Fibroblast of lung (primary cell): ENCODE data around the gene FOXD3. TPM values are rescaled to one million over a fixed set of nuclear protein-coding genes. Genes with fewer than 3 reads are reported as not detected.

Source experiments
- DNase-seq, 2 donors: peaks; one replicate each; pipeline versions ENCODE4 v3.0.0 to v3.0.0-alpha.2; 2010; ENCODE audit warnings: low read depth in 2 of 2
- H2AFZ ChIP-seq: 2 replicates; pipeline ENCODE4 v1.5.1; 2012; ENCODE audit warnings: low read length, control low read depth, inconsistent platforms
- H3K27ac ChIP-seq: 2 replicates; pipeline ENCODE4 v1.5.1; 2011; ENCODE audit warnings: low read length, control low read depth; ENCODE audit not compliant: insufficient read depth
- H3K27me3 ChIP-seq: 2 replicates; pipeline ENCODE4 v1.5.1; 2011; ENCODE audit warnings: mild to moderate bottlenecking, low read length; ENCODE audit not compliant: control insufficient read depth, insufficient read depth
- H3K36me3 ChIP-seq: 2 replicates; pipeline ENCODE4 v1.5.1; 2011; ENCODE audit warnings: low read length; ENCODE audit not compliant: control insufficient read depth, insufficient read depth
- H3K4me1 ChIP-seq: 2 replicates; pipeline ENCODE4 v1.5.1; 2011; ENCODE audit warnings: low read length; ENCODE audit not compliant: control insufficient read depth, insufficient read depth; ENCODE audit errors: extremely low read depth
- H3K4me2 ChIP-seq: 2 replicates; pipeline ENCODE4 v1.5.1; 2011; ENCODE audit warnings: low read length, control low read depth; ENCODE audit not compliant: insufficient read depth; ENCODE audit errors: extremely low read depth
- H3K4me3 ChIP-seq, 4 experiments: fragments of 200-600 bp in 1 of 4; sonication (generic) in 1 of 4; replicated peaks in 1 of 4; 2 replicates each; pipeline ENCODE4 v1.5.1; 2011 to 2016; ENCODE audit warnings: low read length in 4 of 4, low read depth in 3 of 4, mild to moderate bottlenecking in 3 of 4, control low read depth in 2 of 4, inconsistent platforms in 1 of 4, mixed read lengths in 1 of 4; ENCODE audit not compliant: insufficient read depth in 1 of 4; ENCODE audit errors: control extremely low read depth in 1 of 4
- H3K79me2 ChIP-seq: 2 replicates; pipeline ENCODE4 v1.5.1; 2012; ENCODE audit warnings: mild to moderate bottlenecking, low read length, inconsistent platforms; ENCODE audit not compliant: control insufficient read depth, insufficient read depth
- H3K9ac ChIP-seq: 2 replicates; pipeline ENCODE4 v1.5.1; 2011; ENCODE audit warnings: mild to moderate bottlenecking, low read length, control low read depth; ENCODE audit not compliant: insufficient read depth
- H3K9me3 ChIP-seq: 2 replicates; pipeline ENCODE4 v1.5.1; 2012; ENCODE audit warnings: low read depth, low read length; ENCODE audit not compliant: control insufficient read depth, insufficient read depth
- H4K20me1 ChIP-seq: 2 replicates; pipeline ENCODE4 v1.5.1; 2011; ENCODE audit warnings: low read length; ENCODE audit not compliant: control insufficient read depth, insufficient read depth; ENCODE audit errors: extremely low read depth
- EZH2 ChIP-seq: IDR thresholded peaks from 2 replicates; pipeline ENCODE4 v1.5.1; 2012; ENCODE audit warnings: low read length, control low read depth, mild to moderate bottlenecking; ENCODE audit errors: missing control alignments
- polyA plus RNA-seq, 2 donors: library from polyadenylated mRNA; depleted of rRNA in 1 of 2; stranded (reverse) in 1 of 2; unstranded in 1 of 2; fragments of >200 nt; gene quantifications; 2 replicates each; pipeline ENCODE4 v1.2.1, GENCODE V29; 2011 to 2012; ENCODE audit warnings: missing spikeins in 1 of 2
- total RNA-seq: library from RNA; depleted of rRNA; stranded (reverse); fragments of >200 nt; gene quantifications from 2 replicates; pipeline ENCODE4 v1.2.1, GENCODE V29; 2014
- TF ChIP-seq, protein P1 (sequence below), 2 donors: IDR thresholded peaks in 1 of 2; conservative IDR thresholded peaks in 1 of 2; 1 replicate in 1 of 2; 2 replicates in 1 of 2; pipeline ENCODE4 v1.5.1; 2011 to 2012; ENCODE audit warnings: low read length in 2 of 2, control low read depth in 1 of 2, inconsistent platforms in 1 of 2, low read depth in 1 of 2, mild to moderate bottlenecking in 1 of 2

The FOXD3 gene
- total and polyA plus RNA-seq, 2 donors (not counting 1 experiment from before 2014, with no cell fraction given): not detected

- DNase-seq: no peak
- H3K79me2 ChIP-seq: no peaks in the 10 kb centered on the region
- no peak for TF ChIP-seq EZH2
- TF ChIP-seq, protein P1, sequence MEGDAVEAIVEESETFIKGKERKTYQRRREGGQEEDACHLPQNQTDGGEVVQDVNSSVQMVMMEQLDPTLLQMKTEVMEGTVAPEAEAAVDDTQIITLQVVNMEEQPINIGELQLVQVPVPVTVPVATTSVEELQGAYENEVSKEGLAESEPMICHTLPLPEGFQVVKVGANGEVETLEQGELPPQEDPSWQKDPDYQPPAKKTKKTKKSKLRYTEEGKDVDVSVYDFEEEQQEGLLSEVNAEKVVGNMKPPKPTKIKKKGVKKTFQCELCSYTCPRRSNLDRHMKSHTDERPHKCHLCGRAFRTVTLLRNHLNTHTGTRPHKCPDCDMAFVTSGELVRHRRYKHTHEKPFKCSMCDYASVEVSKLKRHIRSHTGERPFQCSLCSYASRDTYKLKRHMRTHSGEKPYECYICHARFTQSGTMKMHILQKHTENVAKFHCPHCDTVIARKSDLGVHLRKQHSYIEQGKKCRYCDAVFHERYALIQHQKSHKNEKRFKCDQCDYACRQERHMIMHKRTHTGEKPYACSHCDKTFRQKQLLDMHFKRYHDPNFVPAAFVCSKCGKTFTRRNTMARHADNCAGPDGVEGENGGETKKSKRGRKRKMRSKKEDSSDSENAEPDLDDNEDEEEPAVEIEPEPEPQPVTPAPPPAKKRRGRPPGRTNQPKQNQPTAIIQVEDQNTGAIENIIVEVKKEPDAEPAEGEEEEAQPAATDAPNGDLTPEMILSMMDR (conservative IDR thresholded peaks at IDR 0.05 in 1 of 2, IDR thresholded peaks at IDR 0.05 in 1 of 2; ENCODE audit: low read depth in 1 of 2, low read length in 2 of 2): no peak
- no peaks in the 10 kb centered on the region for H4K20me1 ChIP-seq
- no peak overlapping the region for H3K4me3 ChIP-seq
- H3K4me1 ChIP-seq: no peaks in the 10 kb centered on the region
- no peaks in the 10 kb centered on the region for H3K27me3 ChIP-seq
- H3K27ac ChIP-seq: no peak overlapping the region
- no peak overlapping the region for H3K9ac ChIP-seq
- H3K36me3 ChIP-seq: no peaks in the 10 kb centered on the region
- no peaks in the 10 kb centered on the region for H3K9me3 ChIP-seq
- no peak overlapping the region for H2AFZ ChIP-seq
- H3K4me2 ChIP-seq: no peak overlapping the region
Measured at GRCh38 chr1:63281753-63282152, 40.6 kb upstream of the FOXD3 start.

DNA sequence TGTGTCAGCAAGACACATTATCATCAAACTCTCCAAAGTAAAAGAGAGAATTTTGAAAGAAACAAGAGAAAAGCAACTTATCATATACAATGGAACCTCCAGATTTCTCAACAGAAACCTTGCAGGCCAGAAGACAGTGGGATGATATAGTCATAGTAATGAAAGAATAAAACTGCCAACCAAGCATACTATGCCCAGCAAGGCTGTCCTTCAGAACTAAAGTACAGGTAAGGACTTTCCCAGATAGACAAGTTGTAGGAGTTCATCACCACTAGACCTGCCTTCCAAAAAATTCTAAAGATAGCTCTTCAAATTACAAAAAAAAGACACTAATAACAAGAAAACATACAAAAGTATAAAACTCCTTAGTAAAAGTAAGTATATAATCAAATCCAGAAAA is 33.2 kb upstream of the FOXD3 start:
- Histone ChIP-seq H3K9ac (no peak overlapping the region), H3K9me3 (no peaks in the 10 kb centered on the region), H3K4me1 (no peaks in the 10 kb centered on the region), H2AFZ (no peak overlapping the region), H3K27ac (no peak overlapping the region), H3K27me3 (no peaks in the 10 kb centered on the region), H3K4me2 (no peak overlapping the region), H4K20me1 (no peaks in the 10 kb centered on the region), H3K79me2 (no peaks in the 10 kb centered on the region), H3K36me3 (no peaks in the 10 kb centered on the region), H3K4me3 (no peak overlapping the region)
- no peak for DNase-seq
- TF ChIP-seq, protein P1 (conservative IDR thresholded peaks at IDR 0.05 in 1 of 2, IDR thresholded peaks at IDR 0.05 in 1 of 2; ENCODE audit: low read depth in 1 of 2, low read length in 2 of 2): no peak
- no peak for TF ChIP-seq EZH2

- no peak for DNase-seq
Measured at GRCh38 chr1:63294803-63295594, 27.4 kb upstream of the FOXD3 start.

More at GRCh38 chr1:63294803-63295594, 27.4 kb upstream of the FOXD3 start:
- Histone ChIP-seq H3K27ac (no peak overlapping the region), H4K20me1 (no peaks in the 10 kb centered on the region), H3K36me3 (no peaks in the 10 kb centered on the region), H3K9me3 (no peaks in the 10 kb centered on the region), H3K9ac (no peak overlapping the region), H3K4me3 (no peak overlapping the region), H3K4me2 (no peak overlapping the region), H3K79me2 (no peaks in the 10 kb centered on the region), H3K4me1 (no peaks in the 10 kb centered on the region), H3K27me3 (no peaks in the 10 kb centered on the region), H2AFZ (no peak overlapping the region)
- TF ChIP-seq, protein P1 (conservative IDR thresholded peaks at IDR 0.05 in 1 of 2, IDR thresholded peaks at IDR 0.05 in 1 of 2; ENCODE audit: low read depth in 1 of 2, low read length in 2 of 2): no peak
- no peak for TF ChIP-seq EZH2
